GM19099 (cell line): ENCODE results near the gene MARCHF3.

Source experiments
- POLR2A ChIP-seq: IDR thresholded peaks from 3 replicates; pipeline ENCODE4 v1.6.1; 2011; ENCODE audit warnings: low read depth; ENCODE audit not compliant: insufficient read length; ENCODE audit errors: extremely low read depth

MARCHF3 gene

GRCh38 chr5:126982202-126982601 is 48.2 kb downstream of the MARCHF3 start:
- no peak for TF ChIP-seq POLR2A

- TF ChIP-seq POLR2A, result no peak
Observed at GRCh38 chr5:126981701-126982100, 48.7 kb downstream of the MARCHF3 start.

GRCh38 chr5:126981222-126981621 is 49.1 kb downstream of the MARCHF3 start:
- TF ChIP-seq POLR2A, result no peak

GRCh38 chr5:126978258-126978657 is 52.1 kb downstream of the MARCHF3 start:
- TF ChIP-seq POLR2A, result no peak

GRCh38 chr5:126976520-126977172 is 53.7 kb downstream of the MARCHF3 start:
- TF ChIP-seq POLR2A, result no peak

DNA sequence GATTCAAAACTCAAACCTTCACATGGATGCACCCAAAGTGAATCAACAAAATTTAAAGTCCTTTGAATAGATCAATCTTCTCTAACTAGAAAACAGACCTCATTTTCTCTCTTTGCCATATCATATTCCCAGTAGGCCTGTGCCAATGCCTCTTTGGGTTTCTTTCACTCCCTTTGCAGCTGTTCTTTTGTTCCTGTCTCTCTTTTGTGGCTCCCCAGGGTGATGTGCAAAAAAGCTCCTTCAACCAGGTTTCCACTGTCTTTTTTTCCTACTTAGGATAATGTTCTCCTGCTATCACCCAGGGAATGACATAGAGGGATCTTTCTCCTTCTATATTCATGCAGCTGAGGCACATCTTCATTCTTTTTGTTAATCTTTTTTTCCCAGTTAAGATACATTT is 54.6 kb downstream of the MARCHF3 start:
- TF ChIP-seq POLR2A, result no peak

GRCh38 chr5:126973193-126973592 is 57.2 kb downstream of the MARCHF3 start:
- no peak for TF ChIP-seq POLR2A

- TF ChIP-seq POLR2A, result no peak
Observed at GRCh38 chr5:126972062-126972895, 58.1 kb downstream of the MARCHF3 start.

- TF ChIP-seq POLR2A, result no peak
Observed at GRCh38 chr5:126971455-126972031, 58.8 kb downstream of the MARCHF3 start.

DNA sequence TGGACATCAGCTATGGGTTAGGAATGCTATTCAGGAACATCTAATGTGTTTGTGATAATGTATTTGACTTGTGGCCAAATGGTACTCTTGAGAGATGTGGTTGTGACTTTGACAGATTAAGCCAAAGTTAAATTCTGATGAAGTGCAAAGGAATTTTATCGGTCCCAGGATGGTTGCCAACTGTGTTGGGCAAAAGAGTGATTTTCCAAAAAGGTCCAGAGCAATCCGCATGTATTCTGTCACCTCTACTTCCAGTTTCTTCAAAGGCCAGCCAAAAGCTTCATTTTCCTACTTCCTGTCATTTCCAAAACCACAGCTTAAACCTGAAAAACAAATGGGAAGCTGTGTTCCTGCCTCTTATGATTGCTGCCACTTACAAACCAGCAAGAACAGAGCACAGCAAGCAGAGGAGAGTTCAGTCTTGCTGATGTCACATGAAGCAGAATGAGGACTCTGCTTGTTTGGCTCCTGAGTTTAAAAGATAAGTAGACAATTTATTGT is 59.8 kb downstream of the MARCHF3 start:
- no peak for TF ChIP-seq POLR2A

DNA sequence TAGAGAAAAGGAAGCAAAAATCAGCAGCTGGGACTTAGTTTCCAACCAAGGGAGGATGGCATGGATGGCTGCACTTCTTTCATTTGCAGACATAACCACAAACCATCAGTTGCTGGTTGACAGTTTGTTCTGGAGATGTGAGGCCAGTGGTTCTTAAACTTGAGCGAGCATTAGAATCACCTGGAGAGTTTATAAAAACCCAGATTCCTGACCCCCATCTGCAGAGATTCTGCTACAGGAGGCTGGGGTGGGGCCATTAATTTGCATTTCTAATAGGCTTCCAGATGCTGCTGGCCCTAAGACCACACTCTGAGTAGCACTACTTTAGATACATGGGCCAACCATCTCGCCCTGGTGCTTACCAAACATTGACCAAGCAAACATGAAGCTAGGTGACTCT is 60.8 kb downstream of the MARCHF3 start:
- TF ChIP-seq POLR2A, result no peak

DNA sequence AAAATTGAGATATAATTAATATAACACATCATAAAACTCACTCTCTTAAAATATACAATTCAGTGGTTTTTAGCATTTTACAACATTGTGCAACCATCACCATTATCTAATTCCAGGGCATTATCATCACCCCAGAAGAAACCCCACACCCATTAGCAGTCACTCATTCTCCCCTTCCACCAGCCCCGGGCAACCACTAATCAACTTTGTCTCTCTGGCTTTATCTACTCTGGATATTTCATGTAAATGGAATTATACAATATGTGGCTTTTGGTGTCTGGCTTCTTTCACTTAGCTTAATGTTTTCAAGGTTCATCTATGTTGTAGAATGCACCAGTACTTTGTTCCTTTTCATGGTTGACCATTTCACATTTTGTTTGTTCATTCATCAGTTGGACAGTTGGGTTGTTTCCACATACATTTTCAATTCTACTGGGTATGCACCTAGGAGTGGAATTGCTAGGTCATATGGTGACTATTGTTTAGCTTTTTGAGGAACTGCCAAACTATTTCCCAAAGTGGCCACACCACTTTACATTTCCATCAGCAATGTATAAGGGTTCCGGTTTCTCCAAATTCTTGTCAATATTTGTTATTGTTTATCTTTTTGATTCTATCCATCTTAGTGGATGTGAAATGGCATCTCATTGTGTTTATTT is 62.4 kb downstream of the MARCHF3 start:
- TF ChIP-seq POLR2A, result no peak

- no peak for TF ChIP-seq POLR2A
Observed at GRCh38 chr5:126965487-126965886, 64.9 kb downstream of the MARCHF3 start.

DNA sequence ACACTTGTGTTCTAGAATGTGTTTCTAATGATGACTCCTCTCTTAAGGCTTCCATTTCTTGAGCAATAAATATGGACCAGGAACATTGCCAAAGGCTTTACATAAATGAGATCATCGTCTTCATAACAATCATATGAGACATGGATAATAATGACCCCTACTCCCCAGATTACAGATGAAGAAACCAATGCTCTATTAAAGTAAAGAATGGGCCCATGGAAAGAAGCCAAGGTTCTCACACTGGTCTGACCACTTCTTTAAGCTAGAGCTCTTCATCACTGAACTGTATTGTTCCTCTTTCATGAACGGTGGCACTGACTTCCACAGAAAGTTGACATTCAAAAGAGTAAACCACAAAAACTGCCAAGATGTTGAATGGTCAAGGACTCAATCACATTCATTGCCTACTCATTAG is 65.3 kb downstream of the MARCHF3 start:
- no peak for TF ChIP-seq POLR2A

DNA sequence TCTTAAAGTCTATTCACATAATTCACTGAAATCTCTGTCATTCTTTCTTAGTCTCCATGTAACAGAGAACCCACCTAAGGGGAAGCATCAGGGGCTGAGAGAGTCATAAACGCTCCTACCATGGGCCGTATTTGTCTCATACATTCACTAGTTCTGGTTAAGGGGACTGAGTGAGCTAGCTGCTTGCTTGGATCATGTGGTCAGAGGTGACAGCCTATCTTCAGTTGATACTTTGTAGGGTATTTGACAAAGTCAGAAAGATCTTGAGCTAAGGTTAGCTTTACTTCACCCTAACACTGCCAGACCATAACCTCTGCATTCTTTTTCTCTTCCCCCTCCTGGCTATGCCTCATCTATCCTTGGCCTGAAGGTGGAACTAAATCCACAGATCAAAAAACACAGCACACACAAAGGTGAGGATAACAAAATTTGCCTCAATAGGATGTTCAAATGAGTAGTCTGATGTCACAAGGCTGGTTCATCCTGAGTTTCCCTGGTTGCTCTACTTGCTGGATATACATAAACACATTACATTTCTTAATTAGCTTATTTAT is 66.5 kb downstream of the MARCHF3 start:
- no peak for TF ChIP-seq POLR2A
